Upper lobe of left lung (tissue), 4 donors: ENCODE results near the gene IL1RAPL1.

Experiments used
- EP300 ChIP-seq, 4 donors: sonication (generic); formaldehyde crosslinking; IDR thresholded peaks; one replicate each; pipeline ENCODE4 v1.5.1; 2017; ENCODE audit warnings: antibody characterized with exemption in 4 of 4, control low read depth in 2 of 4
- POLR2A ChIP-seq, 4 donors: fragments of 450-650 bp; IDR thresholded peaks; one replicate each; pipeline ENCODE4 v1.5.1; 2016 to 2017; ENCODE audit warnings: antibody characterized with exemption in 4 of 4, mild to moderate bottlenecking in 2 of 4
- POLR2AphosphoS5 ChIP-seq, 2 donors: sonication (generic); formaldehyde crosslinking; IDR thresholded peaks; one replicate each; pipeline ENCODE4 v1.5.1; 2017; ENCODE audit warnings: antibody characterized with exemption in 2 of 2
- TF ChIP-seq, protein P1 (sequence below), 6 experiments: fragments of 450-650 bp in 4 of 6; fragments of 200-600 bp in 2 of 6; sonication (generic) in 2 of 6; IDR thresholded peaks; one replicate each; pipeline ENCODE4 v1.5.1; 2016 to 2019; ENCODE audit warnings: antibody characterized with exemption in 6 of 6

DNA sequence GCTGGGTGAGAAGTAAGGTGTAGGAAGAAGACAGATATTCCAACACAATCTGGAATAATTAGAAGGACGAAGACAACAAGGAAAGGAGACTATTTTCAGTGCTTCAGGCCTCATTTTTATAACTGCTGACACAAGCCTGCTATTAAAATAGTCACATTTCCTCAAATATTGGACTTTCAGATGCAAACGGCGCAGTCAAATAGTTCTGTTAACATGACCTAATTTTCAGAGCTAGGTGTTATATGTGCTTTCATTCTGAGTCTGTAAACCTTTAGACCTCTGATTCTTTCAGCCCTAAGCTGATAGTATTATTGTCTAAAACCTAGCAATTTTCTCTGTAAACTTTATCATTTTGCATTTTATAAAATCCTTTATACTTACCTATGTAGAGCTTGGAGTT is 261.5 kb downstream of the IL1RAPL1 start:
- TF ChIP-seq, protein P1, sequence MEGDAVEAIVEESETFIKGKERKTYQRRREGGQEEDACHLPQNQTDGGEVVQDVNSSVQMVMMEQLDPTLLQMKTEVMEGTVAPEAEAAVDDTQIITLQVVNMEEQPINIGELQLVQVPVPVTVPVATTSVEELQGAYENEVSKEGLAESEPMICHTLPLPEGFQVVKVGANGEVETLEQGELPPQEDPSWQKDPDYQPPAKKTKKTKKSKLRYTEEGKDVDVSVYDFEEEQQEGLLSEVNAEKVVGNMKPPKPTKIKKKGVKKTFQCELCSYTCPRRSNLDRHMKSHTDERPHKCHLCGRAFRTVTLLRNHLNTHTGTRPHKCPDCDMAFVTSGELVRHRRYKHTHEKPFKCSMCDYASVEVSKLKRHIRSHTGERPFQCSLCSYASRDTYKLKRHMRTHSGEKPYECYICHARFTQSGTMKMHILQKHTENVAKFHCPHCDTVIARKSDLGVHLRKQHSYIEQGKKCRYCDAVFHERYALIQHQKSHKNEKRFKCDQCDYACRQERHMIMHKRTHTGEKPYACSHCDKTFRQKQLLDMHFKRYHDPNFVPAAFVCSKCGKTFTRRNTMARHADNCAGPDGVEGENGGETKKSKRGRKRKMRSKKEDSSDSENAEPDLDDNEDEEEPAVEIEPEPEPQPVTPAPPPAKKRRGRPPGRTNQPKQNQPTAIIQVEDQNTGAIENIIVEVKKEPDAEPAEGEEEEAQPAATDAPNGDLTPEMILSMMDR (IDR thresholded peaks at IDR 0.05): no peak
- TF ChIP-seq POLR2A (IDR thresholded peaks at IDR 0.05) (no peak), EP300 (IDR thresholded peaks at IDR 0.05) (no peak), POLR2AphosphoS5 (IDR thresholded peaks at IDR 0.05) (no peak)
